GM23338 (cell line): ENCODE measurements around the gene RNF26. TPM values are rescaled to one million over a fixed set of nuclear protein-coding genes. Genes with fewer than 3 reads are reported as not detected.

Experiments
- ATAC-seq: fragments of 200-7000 bp; cut with Tn5 transposase; 3 replicates; pipeline ENCODE4 v1.9.1; 2020
- DNase-seq: peaks from one replicate; pipeline ENCODE4 v3.0.0-alpha.2; 2015; ENCODE audit warnings: low spot score
- H2AFZ ChIP-seq: fragments of 200-600 bp; sonication (generic); 2 replicates; pipeline ENCODE4 v1.8.0; 2016; ENCODE audit warnings: antibody characterized with exemption, mild to moderate bottlenecking, moderate library complexity
- H3F3A ChIP-seq: fragments of 200-600 bp; sonication (generic); replicated peaks from 2 replicates; pipeline ENCODE4 v1.8.0; 2017; ENCODE audit warnings: antibody characterized with exemption, mixed run types, low read depth
- H3K27ac ChIP-seq: fragments of 200-600 bp; sonication (generic); 2 replicates; pipeline ENCODE4 v1.6.1; 2016; ENCODE audit warnings: low read depth
- H3K27me3 ChIP-seq: fragments of 200-600 bp; sonication (generic); 2 replicates; pipeline ENCODE4 v1.8.0; 2016; ENCODE audit warnings: mild to moderate bottlenecking, mixed run types, moderate library complexity; ENCODE audit not compliant: insufficient read depth
- H3K36me3 ChIP-seq: fragments of 200-600 bp; sonication (generic); 2 replicates; pipeline ENCODE4 v1.8.0; 2016; ENCODE audit warnings: mild to moderate bottlenecking; ENCODE audit not compliant: insufficient read depth
- H3K4me1 ChIP-seq: fragments of 200-600 bp; sonication (generic); 2 replicates; pipeline ENCODE4 v1.8.0; 2016; ENCODE audit warnings: mild to moderate bottlenecking, moderate library complexity; ENCODE audit not compliant: insufficient read depth
- H3K4me2 ChIP-seq: fragments of 200-600 bp; sonication (generic); 2 replicates; pipeline ENCODE4 v1.7.1; 2017; ENCODE audit warnings: mixed run types
- H3K4me3 ChIP-seq: fragments of 200-600 bp; sonication (generic); 2 replicates; pipeline ENCODE4 v1.6.1; 2016; ENCODE audit warnings: mixed run types
- H3K79me2 ChIP-seq: fragments of 200-600 bp; sonication (generic); replicated peaks from 2 replicates; pipeline ENCODE4 v1.8.0; 2017; ENCODE audit warnings: mild to moderate bottlenecking; ENCODE audit not compliant: insufficient read depth
- H3K9me2 ChIP-seq: fragments of 200-600 bp; sonication (generic); 2 replicates; pipeline ENCODE4 v1.8.0; 2017; ENCODE audit not compliant: insufficient read depth
- H4K20me1 ChIP-seq: fragments of 200-600 bp; sonication (generic); replicated peaks from 2 replicates; pipeline ENCODE4 v1.8.0; 2017; ENCODE audit warnings: mild to moderate bottlenecking; ENCODE audit not compliant: insufficient read depth
- H3K27ac Mint-ChIP-seq: 2 replicates; pipeline ENCODE4 v1.8.0; 2020; ENCODE audit warnings: inconsistent platforms, mild to moderate bottlenecking, moderate library complexity, mixed read lengths
- H3K27me3 Mint-ChIP-seq: 3 replicates; pipeline ENCODE4 v1.8.0; 2022; ENCODE audit warnings: low read depth, mild to moderate bottlenecking, moderate library complexity, mixed read lengths, inconsistent platforms; ENCODE audit not compliant: insufficient read depth, poor library complexity
- H3K36me3 Mint-ChIP-seq: 3 replicates; pipeline ENCODE4 v1.8.0; 2021; ENCODE audit warnings: low read depth, mild to moderate bottlenecking, inconsistent platforms, moderate library complexity, mixed read lengths
- H3K4me1 Mint-ChIP-seq: 3 replicates; pipeline ENCODE4 v1.8.0; 2020; ENCODE audit warnings: mild to moderate bottlenecking, inconsistent platforms, mixed read lengths
- H3K4me3 Mint-ChIP-seq: 3 replicates; pipeline ENCODE4 v1.8.0; 2021; ENCODE audit warnings: moderate library complexity, mild to moderate bottlenecking, inconsistent platforms, mixed read lengths
- H3K9me3 Mint-ChIP-seq: 3 replicates; pipeline ENCODE4 v1.8.0; 2020; ENCODE audit warnings: moderate library complexity, mild to moderate bottlenecking, inconsistent platforms, mixed read lengths
- CREB1 ChIP-seq: fragments of 250-450 bp; sonication (Bioruptor Pico); IDR thresholded peaks from 2 replicates; pipeline ENCODE4 v1.5.0; 2020; ENCODE audit warnings: low read depth, mild to moderate bottlenecking, moderate library complexity
- CTCF ChIP-seq, 2 experiments: fragments of 200-600 bp in 1 of 2; sonication (generic) in 1 of 2; conservative IDR thresholded peaks; 2 replicates each; pipeline versions ENCODE4 v1.5.1 to v1.6.1; 2016 to 2017; ENCODE audit warnings: antibody characterized with exemption in 2 of 2, low read depth in 2 of 2, mild to moderate bottlenecking in 2 of 2, moderate library complexity in 1 of 2
- ETS1 ChIP-seq: IDR thresholded peaks from 2 replicates; pipeline ENCODE4 v1.6.1; 2016; ENCODE audit warnings: antibody characterized with exemption
- EZH2 ChIP-seq: fragments of 200-600 bp; sonication (generic); IDR thresholded peaks from one replicate; pipeline ENCODE4 v1.8.0; 2017; ENCODE audit warnings: antibody characterized with exemption, mild to moderate bottlenecking, low read depth; ENCODE audit not compliant: unreplicated experiment
- EZH2phosphoT487 ChIP-seq: fragments of 200-600 bp; sonication (generic); IDR thresholded peaks from one replicate; pipeline ENCODE4 v1.8.1; 2018; ENCODE audit warnings: antibody characterized with exemption; ENCODE audit not compliant: unreplicated experiment
- JUNB ChIP-seq: IDR thresholded peaks from one replicate; pipeline ENCODE4 v1.6.1; 2016; ENCODE audit warnings: antibody characterized with exemption; ENCODE audit not compliant: unreplicated experiment
- NANOG ChIP-seq: IDR thresholded peaks from 2 replicates; pipeline ENCODE4 v1.6.1; 2016; ENCODE audit warnings: antibody characterized with exemption, borderline replicate concordance
- POLR2AphosphoS5 ChIP-seq: IDR thresholded peaks from 2 replicates; pipeline ENCODE4 v1.6.1; 2016; ENCODE audit warnings: antibody characterized with exemption, low read depth
- REST ChIP-seq: IDR thresholded peaks from one replicate; pipeline ENCODE4 v1.6.1; 2018; ENCODE audit warnings: antibody characterized with exemption; ENCODE audit not compliant: unreplicated experiment
- STAT1 ChIP-seq: IDR thresholded peaks from one replicate; pipeline ENCODE4 v1.6.1; 2016; ENCODE audit warnings: antibody characterized with exemption; ENCODE audit not compliant: unreplicated experiment
- ZNF114 ChIP-seq: fragments of 250-450 bp; sonication (Bioruptor Pico); IDR thresholded peaks from 2 replicates; pipeline ENCODE4 v1.5.0; 2020; ENCODE audit warnings: mild to moderate bottlenecking, moderate library complexity
- ZNF331 ChIP-seq: fragments of 250-450 bp; sonication (Bioruptor Pico); IDR thresholded peaks from 2 replicates; pipeline ENCODE4 v1.5.0; 2020; ENCODE audit warnings: low read depth, mild to moderate bottlenecking, moderate library complexity
- ZNF462 ChIP-seq: fragments of 250-450 bp; sonication (Bioruptor Pico); IDR thresholded peaks from 2 replicates; pipeline ENCODE4 v1.5.0; 2020; ENCODE audit warnings: mild to moderate bottlenecking, moderate library complexity
- polyA plus RNA-seq: library from polyadenylated mRNA; unstranded; fragments of >200 nt; fragmentation: Nextera tagmentation; extraction: Ambion mirVana; gene quantifications from 2 replicates; pipeline ENCODE4 v1.2.1, GENCODE V29; 2016
- total RNA-seq: library from RNA; depleted of rRNA; stranded (reverse); fragments of >200 nt; shearing (Covaris generic); gene quantifications from 2 replicates; pipeline ENCODE4 v1.2.3, GENCODE V29; 2014

Gene RNF26
- total and polyA plus RNA-seq, 2 experiments from 2014 or later: 31.8 to 58.3 TPM

- Mint-ChIP-seq H3K27me3 (peaks cover 9% of the 10 kb centered on the region), H3K9me3 (no peaks in the 10 kb centered on the region; the same call in 2 of the 3 replicates), H3K36me3 (peaks cover 51% of the 10 kb centered on the region), H3K27ac (no peak overlapping the region), H3K4me3 (no peak overlapping the region; the same call in 2 of the 3 replicates), H3K4me1 (peaks cover 17% of the 10 kb centered on the region)
- peaks cover 31% of the 10 kb centered on the region for H3K36me3 ChIP-seq
- TF ChIP-seq EZH2 (no peak), ZNF114 (CRISPR knock-in tag) (no peak), NANOG (no peak), POLR2AphosphoS5 (no peak), JUNB (no peak), REST (no peak), ZNF331 (CRISPR knock-in tag) (no peak), STAT1 (no peak), ETS1 (no peak), CREB1 (CRISPR knock-in tag) (no peak), ZNF462 (CRISPR knock-in tag) (no peak), CTCF (conservative IDR thresholded peaks at IDR 0.05; ENCODE audit: low read depth in 2 of 2) (no peak), EZH2phosphoT487 (no peak)
- H3K4me2 ChIP-seq: no peak overlapping the region
- H3K27ac ChIP-seq: peak overlapping the region; percentile 52
- DNase-seq: no peak
- 0 out of 2 replicates have a peak, but pooled peaks cover 4% of the 10 kb centered on the region for H3F3A ChIP-seq
- no peak for ATAC-seq
- H3K4me1 ChIP-seq: peaks cover 12% of the 10 kb centered on the region; the same call in 1 of the 2 replicates
- no peak overlapping the region for H3K4me3 ChIP-seq
- H3K9me2 ChIP-seq: no peaks in the 10 kb centered on the region
- no peaks in the 10 kb centered on the region for H3K27me3 ChIP-seq
- H4K20me1 ChIP-seq: peaks cover 19% of the 10 kb centered on the region
- H3K79me2 ChIP-seq: no peaks in the 10 kb centered on the region
- no peak overlapping the region for H2AFZ ChIP-seq
These were observed 28.6 kb upstream of the RNF26 start for GRCh38 chr11:119305556-119306372.
